ENCODE data around the gene SNORC. TPM values are rescaled to one million over a fixed set of nuclear protein-coding genes. Genes with fewer than 3 reads are reported as not detected.

The SNORC gene
- total and polyA plus RNA-seq, 9 of the 15 experiments (the other 6 are each of a cell fraction or from before 2014, with no cell fraction given) = 0.14 to 2.5 (median 0.72) TPM; not detected in 2

GRCh38 chr2:232869138-232870017, 686 bp upstream of the SNORC start:
- peaks cover 2 to 13% of the 10 kb centered on the region in 2 experiments; a peak in 3 of 5 replicates for H3K4me1 ChIP-seq (replicated peaks in 1 of 2; ENCODE audit: control insufficient read depth in 2 of 2, insufficient read depth in 2 of 2, low read length in 2 of 2)
- no TSS peak for BruUV-seq (replicated peaks)
- CTCF ChIA-PET (ENCODE audit: low intra/inter-chr PET ratio) = no interaction called here

More at GRCh38 chr2:232869138-232870017, 686 bp upstream of the SNORC start:
- Histone ChIP-seq H3K36me3 (ENCODE audit: control insufficient read depth, insufficient read depth, low read length) (no peaks in the 10 kb centered on the region), H3K9me1 (ENCODE audit: control insufficient read depth, insufficient read depth, low read length) (no peaks in the 10 kb centered on the region), H3K27me3 (ENCODE audit: control insufficient read depth in 2 of 2, insufficient read depth in 2 of 2, low read length in 2 of 2) (no peaks in the 10 kb centered on the region), H3K4me2 (ENCODE audit: insufficient read depth, low read length) (no peak overlapping the region), H2AFZ (ENCODE audit: low read depth, low read length) (no peak overlapping the region), H3K27ac (ENCODE audit: extremely low read depth, low read depth, low read length) (no peak overlapping the region), H3K79me2 (ENCODE audit: control insufficient read depth, insufficient read depth, low read length) (no peaks in the 10 kb centered on the region), H3K9ac (ENCODE audit: insufficient read depth in 1 of 2, low read depth in 2 of 2, low read length in 2 of 2) (no peak overlapping the region), H3K4me3 (no peak overlapping the region), H3K9me3 (replicated peaks; ENCODE audit: control insufficient read depth, insufficient read depth, low read depth, low read length) (no peaks in the 10 kb centered on the region), H4K20me1 (replicated peaks; ENCODE audit: control insufficient read depth, insufficient read depth, low read length) (no peaks in the 10 kb centered on the region)
- intact Hi-C loops (cut with micrococcal nuclease) (no loop called here), in situ Hi-C loops (cut with MboI) (no loop called here)
- POLR2A ChIA-PET = interaction anchor here (1.4 kb wide), 1 partner anchor 12 kb away, joined by 3 read pairs; no protein-coding TSS in a partner anchor
- no peak for FAIRE-seq
- peak; percentile 51 for ATAC-seq
- no peak for DNase-seq (ENCODE audit: extremely low read depth in 1 of 4, low spot score in 3 of 4)
- TF ChIP-seq E2F6 (IDR thresholded peaks at IDR 0.05; ENCODE audit: borderline replicate concordance in 1 of 2, extremely low read depth in 1 of 2, insufficient read depth in 1 of 2, insufficient read length in 1 of 2, low read depth in 1 of 2, low read length in 1 of 2, poor library complexity in 1 of 2, severe bottlenecking in 1 of 2) (peak in 1 of 2 experiments; percentile 27), TAF1 (IDR thresholded peaks at IDR 0.05; ENCODE audit: control insufficient read depth, extremely low read depth, insufficient read depth, low read length, severe bottlenecking) (no peak)
- WGBS (ENCODE audit: insufficient coverage, low coverage, missing lambda C conversion rate) = 40% methylated on average over 10 of the region's 15 CpGs
